HEK293 (cell line): ENCODE measurements around the gene ZSWIM1.
A peak's percentile ranks its signal among the peaks of the same experiment; 100 is the strongest.

ENCODE experiments used
- CTCF ChIA-PET: fragments of 350-600 bp; formaldehyde crosslinking; extraction: SDS; loops from one replicate; lab custom pipeline; 2021; ENCODE audit warnings: antibody characterized with exemption; lab: Yijun Ruan, JAX
- POLR2A ChIA-PET: fragments of 300-600 bp; formaldehyde crosslinking; extraction: SDS; loops from one replicate; lab custom pipeline; 2020; ENCODE audit warnings: antibody characterized with exemption, inconsistent platforms; lab: Yijun Ruan, JAX
- H3K27ac ChIP-seq: fragments of 200-500 bp; sonication (Bioruptor generic); 2 replicates; pipeline ENCODE4 v1.5.1; 2014; ENCODE audit warnings: low read depth, low read length, control low read depth, inconsistent platforms; ENCODE audit errors: extremely low read depth
- H3K36me3 ChIP-seq, 2 experiments: fragments of 200-500 bp in 1 of 2; sonication (Bioruptor generic) in 1 of 2; 1 replicate in 1 of 2; 2 replicates in 1 of 2; pipeline ENCODE4 v1.5.1; 2014 to 2017; ENCODE audit warnings: inconsistent platforms in 2 of 2, low read length in 2 of 2; ENCODE audit not compliant: control insufficient read depth in 2 of 2, insufficient read depth in 1 of 2
- H3K4me1 ChIP-seq: fragments of 200-500 bp; sonication (Bioruptor generic); 2 replicates; pipeline ENCODE4 v1.5.1; 2014; ENCODE audit warnings: mild to moderate bottlenecking, low read length, inconsistent platforms; ENCODE audit not compliant: control insufficient read depth, insufficient read depth
- H3K4me3 ChIP-seq: 2 replicates; pipeline ENCODE4 v1.5.1; 2011; ENCODE audit warnings: low read depth, mild to moderate bottlenecking, control low read depth, low read length, moderate library complexity
- H3K9me3 ChIP-seq: fragments of 200-500 bp; sonication (Bioruptor generic); 2 replicates; pipeline ENCODE4 v1.5.1; 2014; ENCODE audit warnings: low read depth, low read length, inconsistent platforms; ENCODE audit not compliant: control insufficient read depth, insufficient read depth
- KLF7 ChIP-seq: fragments of 450-650 bp; formaldehyde crosslinking; IDR thresholded peaks from 2 replicates; pipeline ENCODE4 v1.5.1; 2016; ENCODE audit warnings: missing biosample characterization, missing genetic modification characterization, borderline replicate concordance
- SP7 ChIP-seq: fragments of 450-650 bp; formaldehyde crosslinking; IDR thresholded peaks from 2 replicates; pipeline ENCODE4 v1.5.1; 2016; ENCODE audit warnings: missing biosample characterization, missing genetic modification characterization
- ZBTB1 ChIP-seq: fragments of 450-650 bp; formaldehyde crosslinking; IDR thresholded peaks from 2 replicates; pipeline ENCODE4 v1.5.1; 2016; ENCODE audit warnings: missing biosample characterization, missing genetic modification characterization
- ZFHX2 ChIP-seq: fragments of 450-650 bp; formaldehyde crosslinking; conservative IDR thresholded peaks from 2 replicates; pipeline ENCODE4 v1.5.1; 2016; ENCODE audit warnings: missing biosample characterization, missing genetic modification characterization
- ZIC2 ChIP-seq: fragments of 450-650 bp; formaldehyde crosslinking; IDR thresholded peaks from 2 replicates; pipeline ENCODE4 v1.5.1; 2016; ENCODE audit warnings: missing biosample characterization, missing genetic modification characterization
- ZNF133 ChIP-seq: fragments of 450-650 bp; formaldehyde crosslinking; IDR thresholded peaks from 2 replicates; pipeline ENCODE4 v1.5.1; 2016; ENCODE audit warnings: missing biosample characterization, missing genetic modification characterization
- ZNF155 ChIP-seq: fragments of 450-650 bp; formaldehyde crosslinking; IDR thresholded peaks from 2 replicates; pipeline ENCODE4 v1.5.1; 2016; ENCODE audit warnings: missing biosample characterization, missing genetic modification characterization
- ZNF211 ChIP-seq: fragments of 450-650 bp; formaldehyde crosslinking; IDR thresholded peaks from 2 replicates; pipeline ENCODE4 v1.5.1; 2016; ENCODE audit warnings: low read depth, missing biosample characterization, missing genetic modification characterization
- ZNF48 ChIP-seq: fragments of 450-650 bp; formaldehyde crosslinking; IDR thresholded peaks from 2 replicates; pipeline ENCODE4 v1.5.1; 2016; ENCODE audit warnings: missing biosample characterization, missing genetic modification characterization
- ZNF555 ChIP-seq: fragments of 450-650 bp; formaldehyde crosslinking; conservative IDR thresholded peaks from 2 replicates; pipeline ENCODE4 v1.5.1; 2017; ENCODE audit warnings: missing biosample characterization, mild to moderate bottlenecking, missing genetic modification characterization, inconsistent platforms
- ZNF558 ChIP-seq: fragments of 450-650 bp; formaldehyde crosslinking; IDR thresholded peaks from 2 replicates; pipeline ENCODE4 v1.5.1; 2016; ENCODE audit warnings: missing biosample characterization, missing genetic modification characterization
- ZNF600 ChIP-seq: fragments of 450-650 bp; formaldehyde crosslinking; IDR thresholded peaks from 2 replicates; pipeline ENCODE4 v1.5.1; 2016; ENCODE audit warnings: missing biosample characterization, missing genetic modification characterization
- ZNF837 ChIP-seq: fragments of 450-650 bp; formaldehyde crosslinking; IDR thresholded peaks from 2 replicates; pipeline ENCODE4 v1.5.1; 2016; ENCODE audit warnings: missing biosample characterization, missing genetic modification characterization
- ZNF843 ChIP-seq: fragments of 450-650 bp; formaldehyde crosslinking; IDR thresholded peaks from 2 replicates; pipeline ENCODE4 v1.5.1; 2016; ENCODE audit warnings: missing biosample characterization, missing genetic modification characterization
- TF ChIP-seq, protein P1 (sequence below): fragments of 450-650 bp; formaldehyde crosslinking; IDR thresholded peaks from 2 replicates; pipeline ENCODE4 v1.5.1; 2016; ENCODE audit warnings: missing biosample characterization, missing genetic modification characterization
- TF ChIP-seq, protein P2 (sequence below): fragments of 450-650 bp; formaldehyde crosslinking; conservative IDR thresholded peaks from 2 replicates; pipeline ENCODE4 v1.5.1; 2016; ENCODE audit warnings: low read depth, missing biosample characterization, missing genetic modification characterization

ZSWIM1 gene

DNA sequence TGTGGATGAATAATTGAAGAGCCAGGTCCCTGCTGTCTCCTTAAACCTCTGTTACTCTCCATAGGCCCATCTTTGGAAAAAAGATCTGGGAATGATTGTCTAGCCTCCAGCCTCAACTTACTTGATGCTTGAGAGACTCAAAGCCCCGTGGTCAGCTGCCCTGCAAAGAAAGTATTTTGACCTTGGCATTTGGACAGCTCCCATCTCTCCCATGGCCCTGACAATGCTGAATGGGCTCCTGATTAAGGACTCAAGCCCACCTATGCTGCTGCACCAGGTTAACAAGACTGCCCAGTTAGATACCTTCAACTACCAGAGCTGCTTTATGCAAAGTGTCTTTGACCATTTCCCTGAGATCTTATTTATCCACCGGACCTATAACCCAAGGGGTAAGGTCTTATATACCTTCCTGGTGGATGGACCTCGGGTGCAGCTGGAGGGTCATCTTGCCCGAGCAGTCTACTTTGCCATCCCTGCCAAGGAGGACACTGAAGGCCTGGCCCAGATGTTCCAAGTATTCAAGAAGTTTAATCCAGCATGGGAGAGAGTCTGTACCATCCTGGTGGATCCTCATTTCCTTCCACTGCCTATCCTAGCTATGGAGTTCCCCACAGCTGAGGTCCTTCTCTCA is 1.6 kb downstream of the ZSWIM1 start:
- no peaks in the 10 kb centered on the region for H3K9me3 ChIP-seq
- TF ChIP-seq KLF7 (tag by site-specific recombination): no peak
- no peak for TF ChIP-seq ZNF558 (tag by site-specific recombination)
- TF ChIP-seq, protein P1, sequence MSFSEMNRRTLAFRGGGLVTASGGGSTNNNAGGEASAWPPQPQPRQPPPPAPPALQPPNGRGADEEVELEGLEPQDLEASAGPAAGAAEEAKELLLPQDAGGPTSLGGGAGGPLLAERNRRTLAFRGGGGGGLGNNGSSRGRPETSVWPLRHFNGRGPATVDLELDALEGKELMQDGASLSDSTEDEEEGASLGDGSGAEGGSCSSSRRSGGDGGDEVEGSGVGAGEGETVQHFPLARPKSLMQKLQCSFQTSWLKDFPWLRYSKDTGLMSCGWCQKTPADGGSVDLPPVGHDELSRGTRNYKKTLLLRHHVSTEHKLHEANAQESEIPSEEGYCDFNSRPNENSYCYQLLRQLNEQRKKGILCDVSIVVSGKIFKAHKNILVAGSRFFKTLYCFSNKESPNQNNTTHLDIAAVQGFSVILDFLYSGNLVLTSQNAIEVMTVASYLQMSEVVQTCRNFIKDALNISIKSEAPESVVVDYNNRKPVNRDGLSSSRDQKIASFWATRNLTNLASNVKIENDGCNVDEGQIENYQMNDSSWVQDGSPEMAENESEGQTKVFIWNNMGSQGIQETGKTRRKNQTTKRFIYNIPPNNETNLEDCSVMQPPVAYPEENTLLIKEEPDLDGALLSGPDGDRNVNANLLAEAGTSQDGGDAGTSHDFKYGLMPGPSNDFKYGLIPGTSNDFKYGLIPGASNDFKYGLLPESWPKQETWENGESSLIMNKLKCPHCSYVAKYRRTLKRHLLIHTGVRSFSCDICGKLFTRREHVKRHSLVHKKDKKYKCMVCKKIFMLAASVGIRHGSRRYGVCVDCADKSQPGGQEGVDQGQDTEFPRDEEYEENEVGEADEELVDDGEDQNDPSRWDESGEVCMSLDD (tag by site-specific recombination): no peak
- no peak for TF ChIP-seq ZNF48 (tag by site-specific recombination)
- TF ChIP-seq, protein P2, sequence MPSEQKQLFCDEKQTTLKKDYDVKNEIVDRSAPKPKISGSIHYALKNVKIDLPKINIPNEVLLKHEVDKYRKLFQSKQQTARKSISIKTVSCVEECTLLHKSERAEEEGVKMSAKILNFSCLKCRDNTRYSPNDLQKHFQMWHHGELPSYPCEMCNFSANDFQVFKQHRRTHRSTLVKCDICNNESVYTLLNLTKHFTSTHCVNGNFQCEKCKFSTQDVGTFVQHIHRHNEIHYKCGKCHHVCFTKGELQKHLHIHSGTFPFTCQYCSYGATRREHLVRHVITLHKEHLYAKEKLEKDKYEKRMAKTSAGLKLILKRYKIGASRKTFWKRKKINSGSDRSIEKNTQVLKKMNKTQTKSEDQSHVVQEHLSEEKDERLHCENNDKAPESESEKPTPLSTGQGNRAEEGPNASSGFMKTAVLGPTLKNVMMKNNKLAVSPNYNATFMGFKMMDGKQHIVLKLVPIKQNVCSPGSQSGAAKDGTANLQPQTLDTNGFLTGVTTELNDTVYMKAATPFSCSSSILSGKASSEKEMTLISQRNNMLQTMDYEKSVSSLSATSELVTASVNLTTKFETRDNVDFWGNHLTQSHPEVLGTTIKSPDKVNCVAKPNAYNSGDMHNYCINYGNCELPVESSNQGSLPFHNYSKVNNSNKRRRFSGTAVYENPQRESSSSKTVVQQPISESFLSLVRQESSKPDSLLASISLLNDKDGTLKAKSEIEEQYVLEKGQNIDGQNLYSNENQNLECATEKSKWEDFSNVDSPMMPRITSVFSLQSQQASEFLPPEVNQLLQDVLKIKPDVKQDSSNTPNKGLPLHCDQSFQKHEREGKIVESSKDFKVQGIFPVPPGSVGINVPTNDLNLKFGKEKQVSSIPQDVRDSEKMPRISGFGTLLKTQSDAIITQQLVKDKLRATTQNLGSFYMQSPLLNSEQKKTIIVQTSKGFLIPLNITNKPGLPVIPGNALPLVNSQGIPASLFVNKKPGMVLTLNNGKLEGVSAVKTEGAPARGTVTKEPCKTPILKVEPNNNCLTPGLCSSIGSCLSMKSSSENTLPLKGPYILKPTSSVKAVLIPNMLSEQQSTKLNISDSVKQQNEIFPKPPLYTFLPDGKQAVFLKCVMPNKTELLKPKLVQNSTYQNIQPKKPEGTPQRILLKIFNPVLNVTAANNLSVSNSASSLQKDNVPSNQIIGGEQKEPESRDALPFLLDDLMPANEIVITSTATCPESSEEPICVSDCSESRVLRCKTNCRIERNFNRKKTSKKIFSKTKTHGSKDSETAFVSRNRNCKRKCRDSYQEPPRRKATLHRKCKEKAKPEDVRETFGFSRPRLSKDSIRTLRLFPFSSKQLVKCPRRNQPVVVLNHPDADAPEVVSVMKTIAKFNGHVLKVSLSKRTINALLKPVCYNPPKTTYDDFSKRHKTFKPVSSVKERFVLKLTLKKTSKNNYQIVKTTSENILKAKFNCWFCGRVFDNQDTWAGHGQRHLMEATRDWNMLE (tag by site-specific recombination): no peak
- TF ChIP-seq ZBTB1: no peak
- TF ChIP-seq ZNF555 (tag by site-specific recombination): no peak
- TF ChIP-seq ZNF133: no peak
- TF ChIP-seq SP7: no peak
- CTCF ChIA-PET: interaction anchor here (0.6 to 3.0 kb wide), 4 partner anchors 25 to 87 kb away, joined by 3 to 16 read pairs (median 4); partner anchors contain the start of genes ACOT8 and ZSWIM3
- POLR2A ChIA-PET: interaction anchor here (0.6 to 3.2 kb wide), 4 partner anchors 25 to 59 kb away, joined by 3 to 26 read pairs (median 12); partner anchors contain the start of genes ACOT8, PCIF1 and ZSWIM3
- no peaks in the 10 kb centered on the region for H3K4me1 ChIP-seq
- H3K36me3 ChIP-seq: peaks cover 0 to 54% of the 10 kb centered on the region in 2 experiments; a peak in 2 of 3 replicates
- no peak overlapping the region for H3K27ac ChIP-seq
- H3K4me3 ChIP-seq: no peak overlapping the region

DNA sequence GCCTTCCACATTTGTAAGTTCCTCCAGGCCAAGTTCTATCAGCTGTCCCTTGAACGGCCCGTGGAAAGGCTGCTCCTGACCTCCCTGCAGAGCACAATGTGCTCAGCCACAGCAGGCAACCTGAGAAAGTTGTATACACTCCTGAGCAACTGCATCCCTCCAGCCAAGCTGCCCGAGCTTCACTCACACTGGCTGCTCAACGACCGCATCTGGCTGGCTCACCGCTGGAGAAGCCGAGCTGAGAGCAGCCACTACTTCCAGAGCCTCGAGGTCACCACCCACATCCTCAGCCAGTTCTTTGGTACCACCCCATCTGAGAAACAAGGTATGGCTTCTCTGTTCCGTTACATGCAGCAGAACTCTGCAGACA is 2.1 kb downstream of the ZSWIM1 start:
- Histone ChIP-seq H3K4me3 (no peak overlapping the region), H3K9me3 (no peaks in the 10 kb centered on the region), H3K4me1 (no peaks in the 10 kb centered on the region)
- POLR2A ChIA-PET: interaction anchor here (0.6 to 3.2 kb wide), 3 partner anchors 28 to 59 kb away, joined by 3 to 26 read pairs (median 4); partner anchors contain the start of gene PCIF1
- CTCF ChIA-PET: interaction anchor here (0.6 to 3.0 kb wide), 3 partner anchors 51 to 86 kb away, joined by 3 to 16 read pairs (median 4); no protein-coding TSS in a partner anchor
- no peak for TF ChIP-seq ZNF837
- no peak for TF ChIP-seq ZFHX2
- no peak for TF ChIP-seq ZNF155 (tag by site-specific recombination)
- TF ChIP-seq ZNF600 (tag by site-specific recombination): peak; percentile 54; the same call in 1 of the 2 replicates
- TF ChIP-seq ZNF843: no peak
- no peak for TF ChIP-seq ZNF211
- peak; percentile 59 for TF ChIP-seq ZIC2
- TF ChIP-seq, all 188 proteins: peak for 2
- no peak overlapping the region for H3K27ac ChIP-seq
- H3K36me3 ChIP-seq: peaks cover 0 to 51% of the 10 kb centered on the region in 2 experiments; a peak in 2 of 3 replicates
